GM11168 (cell line): ENCODE data around the gene SQSTM1.

Experiments used
- in situ Hi-C: fragments of 300-500 bp; cut with MboI; formaldehyde crosslinking; loops from one replicate; pipeline ENCODE4 v1.12.0; 2022; ENCODE audit warnings: low sequenced_read_pairs; ENCODE audit not compliant: unreplicated experiment

Gene SQSTM1

DNA sequence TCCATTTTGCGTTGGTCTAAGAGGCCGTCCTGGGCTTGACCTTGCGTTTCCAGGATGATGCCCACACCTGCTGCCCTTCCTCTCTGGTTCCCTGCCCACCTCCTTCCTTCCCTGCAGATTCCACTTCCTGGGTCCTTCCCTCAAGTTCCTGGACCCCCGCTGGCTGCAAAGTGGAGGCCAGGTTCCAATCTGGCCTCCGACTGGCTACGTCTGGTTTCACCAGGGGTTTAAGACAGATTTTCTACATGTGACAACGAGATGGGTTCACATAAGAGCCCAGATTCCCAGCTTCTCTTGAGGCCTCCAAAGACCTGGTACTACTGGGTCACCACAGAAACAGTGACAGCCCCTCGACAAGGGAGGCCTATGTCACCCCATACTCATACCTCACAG lies 16.2 kb upstream of the SQSTM1 start:
- in situ Hi-C loops, result no loop called here

DNA sequence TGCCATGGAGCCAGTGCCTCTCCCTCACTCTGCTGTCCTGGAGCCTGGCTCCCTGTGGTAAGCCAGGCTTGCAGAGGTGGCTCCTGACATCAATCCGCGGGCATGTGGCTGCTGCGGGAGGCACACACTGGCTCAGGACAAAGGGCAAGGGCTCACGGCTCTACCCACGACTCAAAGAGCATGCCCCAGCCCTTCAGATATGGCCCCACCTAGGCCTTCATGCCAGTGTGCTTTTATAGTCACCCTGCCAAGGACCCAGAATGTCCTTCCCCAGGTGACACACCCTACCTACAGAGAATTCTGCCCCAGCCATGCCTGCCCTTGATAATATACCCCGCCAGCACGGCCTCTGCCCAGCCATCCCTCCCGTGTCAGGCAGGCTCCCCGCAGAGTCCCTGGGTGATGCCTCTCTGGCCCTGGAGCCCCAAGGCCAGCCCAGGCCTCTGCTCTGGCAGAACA lies 15.6 kb upstream of the SQSTM1 start:
- in situ Hi-C loops, result no loop called here

DNA sequence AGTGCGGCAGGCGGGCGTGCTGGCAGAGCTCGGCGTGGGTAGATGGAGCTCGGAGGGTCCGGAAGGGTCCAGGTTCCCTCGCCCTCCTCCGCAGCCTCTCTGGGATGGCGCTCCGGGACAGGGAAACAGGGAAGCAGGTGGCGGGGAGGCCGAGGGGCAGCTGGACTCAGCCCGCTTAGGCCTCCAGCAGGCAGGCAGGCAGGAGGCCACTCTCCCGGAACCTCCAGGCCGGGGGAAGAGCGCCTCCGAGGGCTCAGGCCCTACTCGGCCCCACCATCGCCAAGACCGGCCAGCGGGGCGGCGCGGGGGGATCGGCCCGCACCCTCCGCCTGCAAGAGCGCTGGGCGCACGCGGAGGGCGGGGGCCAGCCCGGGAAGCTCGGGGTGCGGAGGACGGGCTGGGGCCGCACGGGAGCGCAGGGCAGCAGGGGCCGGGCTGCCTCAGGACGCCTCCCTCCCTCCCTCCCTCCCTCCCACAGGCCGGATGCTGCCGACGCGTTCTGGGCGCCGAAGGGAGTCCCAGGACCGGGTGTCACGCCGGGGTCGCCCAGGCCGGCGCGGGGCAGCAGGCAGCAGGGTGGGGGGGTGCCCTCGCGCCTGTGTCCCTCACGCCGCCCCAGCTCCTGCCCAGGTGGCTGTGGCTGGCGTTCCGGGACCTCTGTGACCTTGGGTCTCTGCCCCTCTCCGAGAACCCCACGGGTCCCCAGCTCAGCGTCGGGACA lies 15.0 kb upstream of the SQSTM1 start:
- in situ Hi-C loops, result no loop called here

DNA sequence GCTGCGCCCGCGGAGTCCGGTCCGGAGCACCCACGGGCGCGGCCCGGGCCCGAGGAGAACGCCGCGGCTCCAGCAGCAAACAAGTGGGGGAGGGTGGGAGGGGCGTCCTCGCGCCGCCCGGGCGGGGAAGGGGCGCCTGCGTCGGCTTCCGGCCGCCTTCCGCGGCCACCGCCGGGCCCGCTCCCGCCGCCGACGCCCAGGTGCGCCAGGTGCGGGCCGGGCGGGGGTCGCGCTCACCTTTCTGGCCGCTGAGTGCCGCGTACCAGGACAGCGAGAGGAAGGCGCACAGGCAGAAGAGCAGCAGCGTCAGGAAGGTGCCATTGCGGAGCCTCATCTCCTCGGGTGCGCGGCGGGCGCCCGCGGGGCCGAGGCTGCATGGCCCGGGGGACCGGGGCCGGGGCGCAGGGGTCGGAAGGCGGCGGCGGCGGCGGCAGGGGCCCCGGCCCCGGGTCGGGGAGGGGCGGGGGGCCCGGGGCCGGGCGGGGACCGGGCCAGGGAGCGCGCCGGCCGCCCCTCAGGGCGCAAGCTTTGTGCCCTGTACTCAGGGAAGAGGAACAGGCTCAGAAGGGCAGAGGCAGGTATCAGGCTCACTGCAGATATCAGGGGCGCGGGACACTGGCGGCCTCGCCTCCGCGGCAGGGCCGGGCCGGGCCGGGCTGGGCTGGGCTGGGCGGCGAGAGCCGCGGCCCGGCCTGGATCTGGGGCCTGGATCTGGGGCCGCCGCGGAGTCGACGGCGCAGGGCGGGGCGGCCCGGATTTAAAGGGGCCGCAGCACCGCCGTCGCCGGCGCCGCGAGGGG lies 14.3 kb upstream of the SQSTM1 start, which contains the start of gene MGAT4B:
TSS of gene MGAT4B (minus strand) at position 617 of the 799 bp plus-strand sequence. CDS start at position 334, 283 bp downstream.
- in situ Hi-C loops, result no loop called here

DNA sequence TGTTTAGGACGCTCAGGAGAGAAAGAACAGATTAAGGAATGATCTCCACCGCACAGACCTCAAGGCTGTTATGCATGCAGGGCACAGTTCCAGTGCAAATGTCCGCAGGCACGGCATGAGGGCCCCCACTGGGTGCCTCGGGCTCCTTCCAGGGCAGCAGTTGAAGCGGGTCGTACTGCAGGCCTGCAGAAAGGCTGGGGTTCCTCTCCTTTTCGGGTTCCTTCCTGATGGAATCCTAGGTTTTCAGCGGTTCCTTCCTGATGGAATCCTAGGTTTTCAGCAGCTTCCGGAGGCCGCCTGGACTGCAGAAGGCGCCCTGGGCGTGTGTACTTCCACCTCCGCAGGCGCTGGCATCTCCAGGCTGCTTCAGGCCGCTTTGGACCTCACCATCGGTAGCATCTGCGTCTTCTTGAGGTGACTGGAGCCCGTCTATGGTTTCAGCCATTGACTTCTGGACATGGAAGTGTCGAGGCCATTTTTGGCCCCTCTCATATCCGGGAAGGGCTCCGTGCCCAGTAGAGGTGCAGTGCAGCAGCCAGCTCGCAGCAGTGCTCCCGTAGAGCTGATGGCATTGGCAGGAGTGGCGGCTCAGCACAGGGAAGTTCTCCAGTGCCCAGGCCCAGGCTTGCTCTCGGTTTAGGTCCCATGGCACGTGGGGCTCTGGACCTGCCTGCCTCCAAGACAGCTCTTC lies 8.4 kb upstream of the SQSTM1 start:
- in situ Hi-C loops, result no loop called here

DNA sequence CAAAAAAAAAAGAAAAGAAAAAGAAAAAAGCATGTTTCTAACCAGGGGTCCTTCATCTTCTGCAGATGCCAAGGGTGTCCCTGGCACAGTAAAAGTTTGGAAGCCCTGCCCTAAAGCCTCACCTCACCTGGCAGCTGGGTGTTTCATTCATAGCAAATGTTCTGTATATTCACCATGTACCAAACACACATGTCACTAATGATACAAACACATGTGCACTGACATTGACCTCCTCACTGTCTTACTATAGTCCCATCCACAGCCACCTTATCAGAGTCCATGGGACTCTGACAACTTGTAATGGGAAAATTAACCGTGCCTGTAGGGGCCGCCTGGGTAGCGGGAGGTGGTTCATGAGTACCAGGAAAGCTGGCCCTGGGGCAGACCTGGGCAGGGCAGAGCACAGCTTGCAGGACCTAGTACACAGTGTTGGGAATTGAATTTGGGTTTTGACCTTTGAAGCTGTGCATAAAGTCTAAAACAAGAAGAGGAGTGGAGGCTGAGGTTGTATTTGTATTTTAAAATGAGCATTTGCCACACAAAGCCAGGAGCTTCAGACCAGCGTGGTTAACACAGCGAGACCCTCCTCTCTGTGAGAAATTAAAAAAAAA lies 7.6 kb upstream of the SQSTM1 start:
- in situ Hi-C loops, result no loop called here

DNA sequence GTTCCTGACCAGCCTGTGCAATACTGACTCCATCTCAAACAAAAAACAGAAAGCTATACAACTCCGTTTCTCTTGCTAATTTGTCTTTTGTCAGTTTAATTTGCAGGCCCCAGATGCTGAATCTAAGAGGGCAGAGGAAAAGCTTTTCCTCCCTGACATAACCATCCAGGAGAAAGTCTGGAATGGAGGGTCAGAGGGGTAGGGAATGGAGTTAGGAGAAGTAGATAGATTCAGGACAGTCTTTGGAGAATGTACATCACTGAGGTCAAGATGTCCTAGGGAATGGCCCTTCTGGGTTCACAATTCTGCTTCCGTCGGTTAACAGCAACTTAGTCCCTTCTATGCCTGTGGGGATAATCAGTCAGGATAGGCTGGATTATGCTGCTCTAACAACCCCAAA lies 6.6 kb upstream of the SQSTM1 start:
- in situ Hi-C loops, result no loop called here

DNA sequence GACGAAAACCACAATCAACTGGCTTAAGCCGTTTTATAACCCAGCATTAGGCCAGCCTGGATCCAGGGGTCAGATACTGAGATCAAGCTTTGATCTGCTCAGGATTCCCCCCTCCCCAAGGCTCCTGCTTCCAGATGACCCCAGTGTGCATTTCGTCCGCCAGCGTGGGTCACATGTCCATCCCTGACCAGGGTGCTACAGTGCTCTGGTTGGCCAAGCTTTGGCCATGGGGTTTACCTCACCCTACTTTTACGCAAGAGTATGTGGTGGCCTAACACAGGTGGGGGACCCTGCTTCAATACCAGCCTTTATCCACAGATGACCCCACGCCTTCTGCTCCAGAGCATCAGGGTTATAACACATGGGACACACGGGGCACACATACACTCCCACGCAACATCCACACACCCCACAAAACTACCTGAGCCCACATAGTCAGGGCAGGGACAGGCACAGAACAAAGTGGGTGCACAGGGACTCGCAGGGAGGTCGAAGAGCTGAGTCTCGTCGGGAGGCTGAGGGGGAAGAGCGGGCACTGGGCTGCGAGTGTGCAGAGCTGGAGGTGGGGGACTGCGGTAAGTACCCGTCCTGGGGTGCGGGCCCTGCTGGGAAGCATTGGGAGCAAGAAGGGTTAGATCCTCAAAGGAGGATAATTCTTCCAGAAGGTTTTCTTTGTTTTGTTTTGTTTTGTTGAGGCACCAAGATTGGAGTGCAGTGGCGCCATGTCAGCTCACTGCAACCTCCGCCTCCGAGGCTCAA lies 5.0 kb upstream of the SQSTM1 start:
- in situ Hi-C loops, result no loop called here

DNA sequence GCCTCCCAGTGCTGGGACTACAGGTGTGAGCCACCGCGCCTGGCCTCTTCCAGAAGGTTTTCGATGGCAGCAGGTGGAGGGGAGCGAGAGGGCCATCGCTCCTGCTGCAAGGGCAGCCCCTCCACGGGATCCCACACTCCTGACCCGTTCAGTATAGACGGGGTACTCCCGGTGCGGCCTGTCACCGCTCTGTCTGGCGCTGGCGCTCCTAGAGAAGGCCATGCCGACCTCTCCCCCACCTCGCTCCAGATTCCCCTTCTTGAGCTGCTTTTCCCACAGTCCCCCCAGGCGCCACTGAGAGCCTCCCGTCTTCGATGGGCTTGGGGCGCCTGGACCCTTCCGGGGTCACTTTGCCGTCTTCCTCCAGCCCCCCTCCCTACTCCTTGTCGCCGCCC lies 4.3 kb upstream of the SQSTM1 start:
- in situ Hi-C loops, result no loop called here

DNA sequence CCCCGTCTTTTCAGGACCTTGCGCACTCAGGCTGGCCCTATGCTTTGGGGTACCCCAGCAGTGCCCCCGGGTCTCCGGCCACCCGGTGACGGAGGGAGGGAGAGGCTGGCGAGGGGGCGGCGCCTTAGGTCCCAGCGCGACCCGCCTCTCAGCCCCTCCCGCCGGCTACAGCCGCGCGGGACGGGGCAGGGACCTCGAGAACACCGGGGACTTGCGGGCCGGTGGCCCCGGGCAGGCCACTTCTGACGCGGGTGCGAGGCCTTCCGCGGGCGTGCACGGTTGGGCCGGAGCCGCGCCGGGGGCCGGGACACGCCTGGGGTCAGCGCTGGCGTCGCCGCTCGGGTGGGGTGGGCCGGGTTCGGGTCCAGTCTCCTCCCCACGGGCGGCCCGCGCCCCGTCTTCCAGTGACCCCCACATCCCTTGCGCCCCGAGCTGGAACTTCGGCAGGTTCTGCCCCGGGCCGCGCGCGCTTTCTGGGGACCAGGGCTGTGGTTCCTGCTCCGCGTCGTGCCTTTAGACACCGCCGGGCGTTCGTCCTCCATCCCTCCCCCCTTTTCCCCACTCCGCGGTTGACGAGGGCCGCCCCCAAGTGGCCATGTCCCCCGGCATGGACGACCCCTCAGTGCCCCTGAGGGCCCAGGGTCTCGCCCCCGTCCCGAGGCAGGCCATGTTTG lies 3.8 kb upstream of the SQSTM1 start:
- in situ Hi-C loops, result no loop called here

DNA sequence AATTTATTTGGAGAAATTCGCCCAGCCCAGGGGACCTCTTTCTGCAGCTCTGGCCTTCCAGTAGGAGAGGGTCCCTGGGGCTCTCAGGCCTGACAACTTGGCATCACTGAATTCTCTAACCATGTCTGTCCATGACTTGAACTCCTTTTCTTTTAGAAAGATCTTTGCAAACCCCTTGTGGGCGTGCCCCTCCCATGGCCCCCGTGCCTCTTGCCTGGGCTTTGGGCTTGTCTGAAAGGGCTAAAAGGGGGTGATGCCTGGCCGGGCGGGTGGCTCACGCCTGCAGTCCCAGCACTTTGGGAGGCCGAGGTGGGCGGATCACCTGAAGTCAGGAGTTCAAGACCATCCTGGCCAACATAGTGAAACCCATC lies 3.2 kb upstream of the SQSTM1 start:
- in situ Hi-C loops, result no loop called here

DNA sequence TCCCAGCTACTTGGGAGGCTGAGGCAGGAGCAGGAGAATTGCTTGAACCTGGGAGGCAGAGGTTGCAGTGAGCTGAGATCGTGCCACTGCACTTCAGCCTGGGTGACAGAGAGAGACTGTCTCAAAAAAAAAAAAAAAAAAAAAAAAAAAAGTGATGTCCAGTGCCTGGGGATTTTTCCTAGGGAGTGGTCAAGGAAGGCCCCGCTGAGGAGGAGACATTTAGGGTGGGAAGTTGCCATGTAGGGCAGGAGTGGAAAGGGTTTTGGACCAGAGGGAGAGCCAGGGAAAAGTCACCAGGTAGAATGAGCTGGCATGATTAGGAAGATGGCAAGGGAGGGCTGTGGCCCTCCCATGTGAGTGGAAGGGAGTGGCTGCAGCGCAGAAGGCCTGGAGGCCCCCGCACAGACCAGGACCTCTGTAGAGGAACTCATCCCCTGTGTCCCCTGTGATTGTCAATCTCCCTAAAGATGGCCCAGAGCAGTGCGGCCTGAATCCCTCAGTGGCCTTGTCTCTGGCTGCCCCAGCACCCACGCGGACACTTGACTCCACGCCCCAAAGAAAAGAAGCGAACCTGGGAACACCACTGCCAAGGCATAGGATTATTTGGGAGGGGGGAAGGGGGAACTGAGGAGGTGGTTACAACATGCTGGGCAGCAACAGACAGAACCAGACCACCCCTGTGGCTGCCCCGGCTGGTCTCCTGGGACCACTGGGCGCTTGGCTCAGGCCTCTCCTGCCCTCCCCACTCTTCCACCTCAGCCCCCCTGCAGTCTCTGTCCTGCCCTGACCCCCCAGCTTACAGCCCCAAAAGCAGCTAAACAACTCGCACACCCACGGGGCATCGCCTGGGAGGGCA lies 2.6 kb upstream of the SQSTM1 start:
- in situ Hi-C loops, result no loop called here

DNA sequence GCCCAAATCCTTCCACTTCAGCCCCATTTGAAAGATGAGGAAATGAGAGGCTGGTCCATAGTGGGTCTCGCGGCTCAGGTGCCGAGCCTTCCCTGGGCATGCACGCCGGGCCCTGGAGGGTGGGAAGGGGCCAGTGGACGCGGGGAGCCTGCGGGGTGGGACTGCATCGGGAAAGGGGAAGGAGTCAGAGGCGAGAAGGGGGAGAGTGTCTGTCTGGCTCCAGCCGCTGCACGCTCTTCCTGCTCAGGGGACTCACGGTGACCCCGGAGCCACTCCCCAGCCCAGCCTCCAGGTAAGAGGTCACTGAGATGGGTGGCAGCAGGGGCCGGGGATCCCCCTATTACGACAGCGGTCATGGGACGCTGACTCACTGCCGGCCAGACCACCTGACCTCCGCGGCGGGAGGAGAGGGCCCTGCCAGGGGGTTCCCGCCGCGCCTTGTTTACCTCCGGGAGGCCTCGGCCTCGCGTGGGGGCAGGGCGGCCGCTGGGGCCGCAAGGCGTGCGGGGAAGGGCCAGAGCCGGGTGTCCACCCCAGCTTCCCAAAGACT lies 1.9 kb upstream of the SQSTM1 start:
- in situ Hi-C loops, result no loop called here

DNA sequence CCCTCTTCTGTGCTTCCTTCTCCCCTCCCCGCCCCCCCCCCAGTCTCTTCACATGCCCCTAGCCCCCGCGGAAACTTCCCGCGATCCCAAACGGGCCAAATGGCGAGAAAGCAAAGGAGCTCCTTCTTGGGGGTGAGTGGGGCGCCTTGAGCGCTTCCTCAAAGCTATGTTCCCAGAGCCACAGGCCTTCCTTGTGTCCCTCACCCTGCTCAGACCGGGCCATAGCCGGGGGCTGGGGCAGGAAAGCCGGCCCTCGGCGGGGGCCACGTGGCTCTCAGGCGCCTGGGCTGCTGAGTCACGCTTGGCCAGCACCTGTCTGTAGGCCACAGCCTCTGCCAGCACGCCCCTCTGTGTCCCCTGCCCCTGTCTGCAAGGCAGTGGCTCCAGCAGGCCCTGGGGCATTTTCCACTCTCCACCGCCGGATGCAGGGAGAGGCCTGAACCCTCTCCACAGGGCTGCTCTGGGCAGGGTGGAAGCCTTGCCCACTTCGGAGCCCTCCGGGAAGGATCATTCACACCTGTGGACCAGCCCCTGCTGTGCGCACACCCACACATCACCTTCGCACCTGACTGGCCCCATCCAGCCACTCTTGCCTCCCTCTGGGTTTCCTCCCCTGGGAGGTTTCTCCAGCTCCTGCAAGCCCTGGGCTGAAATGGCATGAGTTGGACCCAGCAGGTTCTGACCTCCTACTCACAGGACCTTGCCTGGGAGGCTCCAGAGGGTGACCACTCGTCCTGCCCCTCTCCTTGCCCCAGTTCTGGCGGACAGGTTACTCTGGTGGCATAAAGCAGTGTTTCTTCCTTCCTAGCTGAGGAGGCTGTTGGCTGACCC lies 1.2 kb upstream of the SQSTM1 start:
- in situ Hi-C loops, result no loop called here

DNA sequence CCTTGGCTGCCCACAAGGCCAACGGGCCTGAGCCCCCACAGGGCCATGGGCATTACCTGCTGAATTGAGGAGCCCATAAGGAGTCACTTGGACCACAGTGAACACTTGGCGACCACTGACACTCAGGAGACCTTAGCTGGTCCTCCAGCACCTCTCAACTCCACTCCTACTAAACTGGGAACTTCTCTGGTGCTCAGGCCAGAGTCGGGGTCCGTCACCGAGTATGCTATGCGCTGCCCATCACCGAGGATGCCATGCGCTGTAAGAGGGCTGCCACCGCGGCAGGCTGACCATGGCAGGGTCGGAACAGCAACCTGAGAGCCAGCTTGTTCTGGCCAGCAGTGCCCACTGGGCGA lies 600 bp upstream of the SQSTM1 start:
- in situ Hi-C loops, result no loop called here

DNA sequence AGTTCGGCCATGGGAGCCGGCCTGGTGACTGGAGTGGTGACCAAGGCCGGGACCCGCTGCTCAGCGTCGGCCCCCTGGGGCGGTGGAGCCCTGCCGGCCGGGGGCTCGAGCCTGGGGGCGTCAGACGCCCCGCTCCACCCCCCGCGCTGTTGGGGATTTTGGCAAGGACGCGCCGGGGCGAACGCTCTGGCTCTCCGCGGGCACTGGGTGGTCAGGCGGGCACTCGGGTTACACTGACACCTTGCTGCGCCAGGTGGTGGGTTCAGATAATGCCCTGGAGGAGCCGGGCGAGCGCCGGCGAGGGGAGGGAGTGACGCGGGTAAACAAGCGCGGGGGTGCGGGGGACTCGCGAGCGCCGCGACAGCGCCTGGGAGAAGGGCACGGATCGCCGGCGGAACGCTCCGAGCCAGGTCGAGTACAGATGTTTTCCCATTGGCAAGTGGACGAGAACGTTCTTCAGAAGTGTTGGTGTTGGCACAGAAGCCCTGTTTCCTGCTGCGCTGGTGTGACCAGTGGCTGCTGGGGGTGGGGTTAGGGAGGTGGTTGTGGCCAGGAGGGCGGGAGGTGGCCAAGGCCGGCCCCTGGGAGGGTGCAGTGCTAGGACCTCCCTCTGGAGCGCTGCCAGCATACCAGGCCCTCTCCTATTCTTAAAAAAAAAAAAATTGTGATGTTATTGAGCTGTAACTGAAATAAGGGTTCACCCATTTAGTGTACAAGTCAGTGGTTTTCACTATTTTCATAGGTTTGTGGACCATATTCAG lies 773 bp downstream of the SQSTM1 start:
- in situ Hi-C loops, result no loop called here

DNA sequence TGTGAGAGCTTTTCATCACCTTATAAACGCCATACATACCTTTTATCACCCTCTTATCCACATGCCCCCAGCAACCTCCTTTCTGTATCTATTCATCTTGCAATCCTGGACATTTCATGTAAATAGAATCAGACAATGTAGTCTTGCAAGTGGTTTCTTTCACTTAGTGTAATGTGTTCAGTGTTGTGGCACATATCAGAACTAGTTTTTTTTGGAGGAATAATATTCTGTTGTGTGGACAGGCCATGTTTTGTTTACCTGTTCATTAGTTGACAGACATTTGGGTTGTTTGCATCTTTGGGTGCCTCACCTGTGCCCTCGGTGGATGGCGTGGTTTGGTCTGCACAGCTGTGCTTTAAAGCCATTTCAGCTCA lies 1.3 kb downstream of the SQSTM1 start:
- in situ Hi-C loops, result no loop called here
